ENCODE measurements around the gene ZNF189.
A peak's percentile ranks its signal among the peaks of the same experiment; 100 is the strongest.

The ZNF189 gene

GRCh38 chr9:101457003-101457402, 58.4 kb downstream of the ZNF189 start:
- DNase-seq: no peak

- DNase-seq: peak; percentile 78
Observed at GRCh38 chr9:101458963-101459631, 60.4 kb downstream of the ZNF189 start.

Data from NCI-H510A treated with DMSO at 0.1 percent for 48 hours (cell line).